Measurements from ENCODE around the gene SPAG5. TPM values are rescaled to one million over a fixed set of nuclear protein-coding genes. Genes with fewer than 3 reads are reported as not detected.

SPAG5 gene
- total RNA-seq, 1 experiment from 2014 or later, result 86.6 TPM

DNA sequence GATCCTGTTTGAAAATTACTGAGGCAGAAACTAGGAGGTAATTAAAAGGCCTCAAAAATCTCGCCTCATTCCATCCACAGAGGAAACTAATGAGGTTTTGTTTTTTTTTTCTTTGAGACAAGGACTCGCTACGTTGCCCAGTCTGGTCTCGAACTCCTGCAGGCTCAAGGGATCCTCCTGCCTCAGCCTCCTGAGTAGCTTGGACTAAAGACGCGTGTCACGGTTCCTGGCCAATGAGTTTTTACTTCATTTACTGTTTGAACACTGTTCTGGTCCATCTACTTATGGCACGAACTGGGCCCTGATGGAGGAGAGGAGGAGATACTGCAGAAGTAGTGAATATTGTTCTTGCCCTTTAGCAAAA lies 46.7 kb upstream of the SPAG5 start:
- Histone ChIP-seq H3K4me3 (ENCODE audit: low read length) (peak overlapping the region; percentile 80), H3K4me1 (ENCODE audit: insufficient read depth, low read length) (peaks cover 13% of the 10 kb centered on the region), H4K20me1 (ENCODE audit: low read length) (peaks cover 8% of the 10 kb centered on the region; the same call in 1 of the 2 replicates), H3K4me2 (ENCODE audit: low read length) (peak overlapping the region; percentile 83), H2AFZ (ENCODE audit: low read length) (peak overlapping the region; percentile 81), H3K9me2 (replicated peaks; ENCODE audit: low read length) (no peaks in the 10 kb centered on the region), H3K27ac (ENCODE audit: low read length) (peak overlapping the region; percentile 25; the same call in 1 of the 2 replicates), H3K9ac (ENCODE audit: low read length) (peak overlapping the region; percentile 90), H3F3A (ENCODE audit: low read length, unreplicated experiment) (no peaks in the 10 kb centered on the region), H3K27me3 (ENCODE audit: low read length) (no peaks in the 10 kb centered on the region), H3K36me3 (ENCODE audit: low read depth, low read length) (peaks cover 25% of the 10 kb centered on the region), H3K9me3 (ENCODE audit: low read length) (no peaks in the 10 kb centered on the region), H3K79me2 (ENCODE audit: low read length) (peaks cover 28% of the 10 kb centered on the region)
- ChIA-PET POLR2A (ENCODE audit: unreplicated experiment) (no interaction called here), CTCF (interaction anchor here (0.6 to 1.2 kb wide), 2 partner anchors 66 to 263 kb away, joined by 4 to 8 read pairs; partner anchors contain the start of gene PROCA1)
- no peak for ATAC-seq
- TF ChIP-seq EZH2 (IDR thresholded peaks at IDR 0.05; ENCODE audit: low read length, unreplicated experiment) (no peak), EZH2phosphoT487 (IDR thresholded peaks at IDR 0.05; ENCODE audit: borderline replicate concordance, low read length) (no peak)
- BruUV-seq (replicated peaks), result TSS peak; percentile 95
- intact Hi-C loops (cut with micrococcal nuclease), result loop anchor here (10.0 kb wide), 1 partner anchor 69 kb away; the partner anchor contains the start of genes PROCA1, RAB34 and RPL23A
- no peak for DNase-seq

GRCh38 chr17:28644787-28645575 lies 46.2 kb upstream of the SPAG5 start, which contains the start of gene BLTP2:
Gene BLTP2, minus strand, starts transcription at chr17:28645158. Its CDS starts 102 bp downstream, at chr17:28645056.
- no peaks in the 10 kb centered on the region for H3K9me2 ChIP-seq (replicated peaks; ENCODE audit: low read length)
- ChIA-PET CTCF (interaction anchor here (0.6 to 1.2 kb wide), 4 partner anchors 10 to 264 kb away, joined by 3 to 8 read pairs (median 6); partner anchors contain the start of genes PROCA1 and SUPT6H), POLR2A (ENCODE audit: unreplicated experiment) (no interaction called here)
- peaks cover 13% of the 10 kb centered on the region for H3K4me1 ChIP-seq (ENCODE audit: insufficient read depth, low read length)
- no peaks in the 10 kb centered on the region for H3K27me3 ChIP-seq (ENCODE audit: low read length)
- peak within 1 kb of the TSS; percentile 25; the same call in 1 of the 2 replicates for H3K27ac ChIP-seq (ENCODE audit: low read length)
- intact Hi-C loops (cut with micrococcal nuclease), result loop anchor here (10.0 kb wide), 1 partner anchor 70 kb away; the partner anchor contains the start of genes PROCA1, RAB34 and RPL23A
- peak within 1 kb of the TSS; percentile 80 for H3K4me3 ChIP-seq (ENCODE audit: low read length)
- H3K4me2 ChIP-seq (ENCODE audit: low read length), result peak within 1 kb of the TSS; percentile 92
- DNase-seq (peak; percentile 90), ATAC-seq (peak; percentile 98)
- H2AFZ ChIP-seq (ENCODE audit: low read length), result peak within 1 kb of the TSS; percentile 84
- peak within 1 kb of the TSS; percentile 90 for H3K9ac ChIP-seq (ENCODE audit: low read length)
- H3F3A ChIP-seq (ENCODE audit: low read length, unreplicated experiment), result no peaks in the 10 kb centered on the region
- H3K36me3 ChIP-seq (ENCODE audit: low read depth, low read length), result peaks cover 29% of the 10 kb centered on the region
- peaks cover 8% of the 10 kb centered on the region; the same call in 1 of the 2 replicates for H4K20me1 ChIP-seq (ENCODE audit: low read length)
- TF ChIP-seq CTCF (conservative IDR thresholded peaks at IDR 0.05; ENCODE audit: low read depth, low read length) (no peak), EZH2 (IDR thresholded peaks at IDR 0.05; ENCODE audit: low read length, unreplicated experiment) (no peak), EZH2phosphoT487 (IDR thresholded peaks at IDR 0.05; ENCODE audit: borderline replicate concordance, low read length) (no peak)
- peaks cover 28% of the 10 kb centered on the region for H3K79me2 ChIP-seq (ENCODE audit: low read length)
- no TSS peak for BruUV-seq (replicated peaks)
- H3K9me3 ChIP-seq (ENCODE audit: low read length), result no peaks in the 10 kb centered on the region

GRCh38 chr17:28643983-28644786 lies 45.4 kb upstream of the SPAG5 start:
- no TSS peak for BruUV-seq (replicated peaks)
- H3K27me3 ChIP-seq (ENCODE audit: low read length), result no peaks in the 10 kb centered on the region
- H3K4me3 ChIP-seq (ENCODE audit: low read length), result peak overlapping the region; percentile 80
- no peaks in the 10 kb centered on the region for H3K9me2 ChIP-seq (replicated peaks; ENCODE audit: low read length)
- H3K4me2 ChIP-seq (ENCODE audit: low read length), result peak overlapping the region; percentile 92
- no peak overlapping the region for H3K27ac ChIP-seq (ENCODE audit: low read length)
- CTCF ChIA-PET, result interaction anchor here (0.6 to 1.2 kb wide), 3 partner anchors 16 to 67 kb away, joined by 3 to 8 read pairs (median 8); partner anchors contain the start of genes PROCA1 and SUPT6H
- ATAC-seq, result peak; percentile 21; the same call in 1 of the 2 replicates
- POLR2A ChIA-PET (ENCODE audit: unreplicated experiment), result interaction anchor here (0.6 kb wide), 1 partner anchor 24 kb away, joined by 3 read pairs; no protein-coding TSS in a partner anchor
- H3K9ac ChIP-seq (ENCODE audit: low read length), result peak overlapping the region; percentile 90
- H3K9me3 ChIP-seq (ENCODE audit: low read length), result no peaks in the 10 kb centered on the region
- peaks cover 35% of the 10 kb centered on the region for H3K36me3 ChIP-seq (ENCODE audit: low read depth, low read length)
- peak; percentile 62 for DNase-seq
- H2AFZ ChIP-seq (ENCODE audit: low read length), result peak overlapping the region; percentile 84; the same call in 1 of the 2 replicates
- intact Hi-C loops (cut with micrococcal nuclease), result loop anchor here (10.0 kb wide), 1 partner anchor 71 kb away; the partner anchor contains the start of genes PROCA1, RAB34 and RPL23A
- peaks cover 13% of the 10 kb centered on the region for H3K4me1 ChIP-seq (ENCODE audit: insufficient read depth, low read length)
- no peaks in the 10 kb centered on the region for H3F3A ChIP-seq (ENCODE audit: low read length, unreplicated experiment)
- peaks cover 8% of the 10 kb centered on the region; the same call in 1 of the 2 replicates for H4K20me1 ChIP-seq (ENCODE audit: low read length)
- peaks cover 28% of the 10 kb centered on the region for H3K79me2 ChIP-seq (ENCODE audit: low read length)
- no peak for TF ChIP-seq EZH2 (IDR thresholded peaks at IDR 0.05; ENCODE audit: low read length, unreplicated experiment)
- TF ChIP-seq CTCF (conservative IDR thresholded peaks at IDR 0.05; ENCODE audit: low read depth, low read length), result peak; percentile 36; the same call in 1 of the 2 replicates

Data from PC-3 (cell line).